Occipital lobe (tissue), 2 donors: ENCODE data around the gene F2. TPM values are rescaled to one million over a fixed set of nuclear protein-coding genes. Genes with fewer than 3 reads are reported as not detected.
"Not testable (repeated sequence)": the region's sequence is repeated elsewhere in the genome, so short reads cannot be mapped to it uniquely, and the experiment has no call there.

Experiments
- DNase-seq: peaks from one replicate; lab custom pipeline; 2025; lab: John Stamatoyannopoulos, UW
- total RNA-seq: library from RNA; depleted of rRNA; stranded (reverse); fragments of >200 nt; gene quantifications from one replicate; pipeline ENCODE4 v1.2.3, GENCODE V29; 2014

Gene F2
- total RNA-seq, 1 donor from 2014 or later, result 0.16 TPM

DNA sequence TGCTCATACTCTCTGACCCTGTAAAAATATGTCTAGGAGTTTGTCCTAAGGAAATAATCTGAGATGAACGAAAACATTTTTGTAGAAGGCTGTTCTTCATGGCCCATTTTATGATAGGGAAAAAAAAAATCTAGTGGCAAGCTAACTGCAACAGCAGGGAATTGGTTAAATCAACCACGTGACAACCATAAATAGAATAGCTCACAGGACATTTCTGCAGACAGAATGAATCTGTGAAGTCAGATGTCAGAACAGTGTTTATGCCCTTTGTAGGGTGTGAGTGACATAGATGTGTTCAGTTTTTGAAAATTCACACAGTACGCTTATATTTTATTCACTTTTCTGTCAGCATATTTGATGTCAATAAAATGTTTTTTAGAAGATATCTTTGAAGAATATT is 34.6 kb upstream of the F2 start:
- no peak for DNase-seq

DNA sequence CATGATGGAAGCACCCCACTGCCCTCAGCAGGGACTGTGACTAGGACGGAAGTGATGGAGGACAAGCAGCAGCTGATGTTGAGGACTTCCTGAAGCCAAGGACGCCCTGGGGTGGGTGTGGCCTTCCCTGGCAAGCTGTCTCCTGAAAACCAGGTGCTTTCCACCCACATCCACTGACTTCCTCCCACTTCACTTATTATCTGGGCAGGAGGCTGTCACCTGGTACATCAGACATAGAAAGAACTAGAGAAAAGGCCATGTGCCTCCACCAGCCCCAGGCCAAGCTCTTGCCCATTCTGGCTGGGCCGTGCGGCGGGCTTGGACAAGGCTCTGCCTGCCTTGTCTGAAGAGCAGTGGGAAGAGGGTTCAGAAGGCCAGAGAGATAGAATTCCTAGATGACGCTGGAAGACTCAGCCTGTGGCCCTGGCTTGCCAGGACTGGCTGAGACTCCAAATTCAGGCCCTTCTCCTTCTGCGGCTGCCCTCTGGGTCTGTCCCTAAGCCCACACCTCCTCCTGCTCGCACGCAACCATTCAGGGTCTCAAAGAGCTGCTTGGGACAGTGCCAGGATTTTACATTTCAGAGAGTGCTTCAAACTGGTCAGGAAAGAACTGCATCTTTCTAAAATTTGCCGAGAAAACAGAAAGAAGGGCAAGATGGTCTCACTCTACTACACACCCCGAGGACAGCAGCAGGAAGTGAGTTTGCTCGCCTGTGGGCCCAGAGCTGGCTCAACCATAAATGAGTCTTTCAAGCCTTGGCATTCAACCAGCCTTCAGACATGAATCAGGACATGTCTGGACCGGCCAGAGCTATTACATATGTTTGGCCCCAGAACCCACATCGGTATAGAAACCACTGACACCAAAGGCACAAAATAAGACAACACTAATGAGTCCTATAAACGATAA is 31.9 kb upstream of the F2 start:
- no peak for DNase-seq

DNA sequence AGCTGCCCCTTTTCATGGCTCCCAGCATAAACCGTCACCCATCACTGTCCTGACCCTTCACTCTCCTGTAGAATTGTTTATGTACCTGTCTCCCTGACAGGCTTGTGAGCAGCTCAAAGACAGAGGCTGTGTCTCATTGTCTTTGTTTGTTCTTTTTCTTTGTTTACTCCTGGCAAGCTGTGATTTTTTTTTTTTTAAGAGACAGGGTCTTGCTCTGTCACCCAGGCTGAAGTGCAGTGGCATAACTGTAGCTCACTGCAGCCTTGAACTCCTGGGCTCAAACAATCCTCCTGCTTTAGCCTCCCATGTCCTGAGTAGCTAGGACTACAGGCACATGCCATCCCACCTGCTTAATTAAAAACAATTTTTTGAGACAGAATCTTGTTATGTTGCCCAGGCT is 28.3 kb upstream of the F2 start:
- DNase-seq, result no peak

DNA sequence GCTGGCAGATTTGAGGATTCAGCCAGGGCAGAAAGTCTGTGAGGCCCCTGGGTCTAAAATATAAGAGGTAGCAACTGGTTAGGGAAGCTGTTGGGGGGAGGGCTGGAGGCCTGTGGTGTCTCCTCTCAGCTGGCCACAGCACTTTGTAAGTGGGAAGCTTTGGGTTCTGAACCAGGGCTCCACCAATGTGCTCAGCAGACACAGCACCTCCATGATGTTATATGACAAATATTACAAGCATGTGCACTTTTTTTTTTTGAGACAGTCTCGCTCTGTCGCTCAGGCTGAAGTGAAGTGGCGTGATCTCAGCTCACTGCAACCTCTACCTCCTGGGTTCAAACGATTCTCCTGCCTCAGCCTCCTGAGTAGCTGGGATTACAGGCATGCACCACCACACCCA is 26.6 kb upstream of the F2 start:
- DNase-seq, result no peak

DNA sequence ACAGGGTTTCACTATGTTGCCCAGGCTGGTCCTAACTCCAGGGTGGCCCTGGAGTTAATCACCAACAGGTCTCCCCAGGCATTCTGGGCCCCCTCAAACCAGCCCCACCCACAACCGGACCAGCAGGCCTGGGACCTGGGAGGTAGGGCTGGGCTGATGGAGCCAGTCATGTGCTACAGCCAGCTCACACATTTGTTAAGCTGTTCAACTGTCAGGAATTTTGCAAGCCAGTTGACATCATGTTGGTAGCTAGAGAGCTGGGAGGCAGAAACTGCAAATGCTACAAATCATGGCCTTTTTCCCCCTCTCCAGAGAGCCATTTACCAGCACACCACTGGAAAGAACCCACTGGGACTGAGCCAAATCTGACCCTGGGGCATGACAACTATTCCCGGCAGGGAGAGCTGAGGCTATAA is 25.4 kb upstream of the F2 start:
- no peak for DNase-seq

DNA sequence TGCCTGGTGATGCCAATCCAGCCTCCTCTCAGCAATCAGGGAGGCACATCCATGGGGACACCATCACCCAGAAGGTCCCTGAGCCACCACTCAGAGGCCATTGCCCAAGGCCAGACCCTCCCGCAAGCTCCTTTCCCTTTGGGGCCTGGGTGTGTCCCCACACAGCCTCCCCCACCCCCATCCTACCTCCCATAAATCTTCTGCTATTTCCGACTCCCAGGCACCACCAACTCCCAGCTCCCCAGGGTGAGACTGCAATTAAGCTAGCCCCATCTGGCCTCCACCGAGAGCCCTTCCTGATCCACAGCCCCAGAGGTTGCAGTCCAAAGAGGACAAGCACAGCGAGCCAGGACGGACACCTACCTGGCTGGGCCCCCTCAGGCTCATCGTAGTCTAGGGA is 24.9 kb upstream of the F2 start:
- DNase-seq, result no peak

DNA sequence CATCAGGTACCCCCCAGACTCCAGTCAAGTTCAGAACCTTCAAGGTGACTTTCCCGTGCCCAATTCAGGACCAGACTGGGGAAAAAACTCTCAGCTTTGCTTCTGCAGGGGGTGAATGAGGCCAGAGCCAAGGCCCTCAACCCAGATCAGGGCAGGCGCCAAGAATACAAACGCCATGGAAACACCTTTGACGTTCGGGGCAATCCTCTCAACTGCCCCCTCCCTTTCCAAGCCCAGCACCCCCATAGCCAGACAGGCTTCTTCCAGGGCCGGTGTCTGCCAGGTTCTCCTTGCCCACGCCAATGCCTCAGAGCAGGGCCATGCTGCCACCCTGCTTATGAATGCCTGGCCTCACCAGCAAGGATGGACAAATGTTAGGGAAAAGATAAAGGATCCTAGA is 24.4 kb upstream of the F2 start:
- no peak for DNase-seq

DNA sequence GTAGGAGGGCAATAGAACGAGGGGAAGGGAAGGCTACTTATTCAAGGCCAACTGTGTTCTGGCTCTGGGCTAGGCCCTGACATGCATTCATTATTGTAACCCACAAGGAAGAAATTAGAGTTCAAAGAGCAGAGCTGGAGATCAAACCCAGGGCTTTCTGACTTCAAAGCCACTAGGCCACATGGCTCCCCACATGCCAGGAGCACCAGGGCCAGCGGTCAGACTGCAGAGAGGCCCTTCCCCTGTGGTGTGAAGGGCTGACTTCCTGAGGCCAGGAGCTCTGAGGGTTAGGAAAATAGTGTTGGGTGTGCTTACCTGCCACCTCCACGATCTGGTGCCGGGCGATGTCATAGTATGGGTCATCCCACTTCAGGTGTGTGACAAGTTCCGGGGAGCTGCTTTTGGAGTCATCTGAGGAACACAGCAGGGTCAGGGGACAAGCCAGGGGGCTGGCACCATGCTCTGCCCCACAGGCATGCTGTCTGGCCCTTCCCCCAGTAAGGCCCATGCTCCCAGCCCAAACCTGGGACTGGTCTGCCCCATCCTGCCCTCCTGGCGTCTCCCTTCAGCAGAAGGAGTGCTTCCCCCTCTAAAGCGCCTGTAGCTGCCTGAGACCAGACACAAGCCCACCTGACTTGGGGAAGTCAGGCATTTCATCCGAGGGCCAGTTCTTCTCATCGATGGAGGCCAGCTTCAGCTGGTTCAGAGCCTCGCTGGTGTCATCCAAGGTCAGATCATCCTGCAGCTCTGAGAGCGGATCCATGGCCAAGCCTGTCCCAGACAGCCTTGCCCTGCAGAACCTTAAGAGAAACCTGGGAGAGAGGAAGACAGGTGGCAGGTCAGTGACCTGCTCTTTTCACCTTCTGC is 23.4 kb upstream of the F2 start:
- DNase-seq, result no peak

DNA sequence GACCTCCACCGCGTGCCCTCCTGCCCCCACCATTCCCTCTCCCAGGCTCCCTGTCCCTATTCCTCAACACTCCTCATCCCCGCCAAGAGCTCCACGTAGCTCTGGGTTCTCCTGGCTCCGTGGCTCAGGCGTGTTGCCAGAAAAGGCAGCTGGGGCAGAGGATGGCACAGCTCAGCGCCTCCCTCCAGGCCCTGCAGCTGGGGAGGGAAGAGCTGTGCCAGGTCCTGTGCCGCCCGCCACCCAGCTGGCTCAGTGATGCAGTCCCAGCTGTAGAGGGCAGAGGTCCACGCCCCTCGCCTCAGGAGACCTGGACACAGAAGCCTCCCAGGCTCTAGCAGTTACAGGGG is 22.8 kb upstream of the F2 start:
- peak; percentile 86 for DNase-seq

DNA sequence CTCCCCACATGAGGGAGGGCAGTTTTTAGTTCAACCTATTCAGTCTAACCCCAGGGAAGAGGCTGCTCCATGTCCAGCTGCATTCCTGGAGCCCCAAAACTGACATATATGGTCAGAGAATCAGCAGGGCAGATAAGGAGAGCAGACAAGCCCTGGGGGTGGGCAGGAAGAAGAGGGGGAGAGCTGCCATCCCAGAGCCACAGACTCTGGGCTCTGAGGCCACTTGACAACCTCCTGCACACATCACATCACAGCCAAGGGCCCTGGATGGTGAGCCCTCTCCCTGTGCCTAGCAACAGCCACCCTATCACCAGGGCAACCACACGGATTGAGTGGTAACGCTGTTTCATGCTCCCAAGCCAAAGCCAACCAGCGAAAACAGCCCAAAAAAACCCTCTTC is 21.7 kb upstream of the F2 start:
- DNase-seq, result peak; percentile 34

DNA sequence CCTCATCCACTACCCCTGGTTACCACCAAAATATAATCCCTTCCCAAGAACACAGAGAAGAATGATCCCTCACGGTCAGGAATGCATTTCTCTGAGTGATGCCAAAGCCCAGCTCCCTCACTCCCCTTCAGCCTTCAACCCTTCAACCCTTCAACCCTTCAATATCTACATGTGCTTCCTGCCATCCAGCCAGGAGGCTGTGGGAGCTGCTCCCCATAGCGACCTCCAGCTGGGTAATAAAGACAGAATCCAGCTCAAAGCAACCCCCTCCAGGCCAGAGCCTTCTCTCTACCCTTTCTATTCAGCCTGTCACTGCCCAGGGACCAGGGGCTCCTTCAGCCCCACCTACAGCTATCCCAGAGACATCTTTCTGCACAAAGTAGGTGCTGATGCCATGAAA is 21.3 kb upstream of the F2 start:
- DNase-seq, result no peak

DNA sequence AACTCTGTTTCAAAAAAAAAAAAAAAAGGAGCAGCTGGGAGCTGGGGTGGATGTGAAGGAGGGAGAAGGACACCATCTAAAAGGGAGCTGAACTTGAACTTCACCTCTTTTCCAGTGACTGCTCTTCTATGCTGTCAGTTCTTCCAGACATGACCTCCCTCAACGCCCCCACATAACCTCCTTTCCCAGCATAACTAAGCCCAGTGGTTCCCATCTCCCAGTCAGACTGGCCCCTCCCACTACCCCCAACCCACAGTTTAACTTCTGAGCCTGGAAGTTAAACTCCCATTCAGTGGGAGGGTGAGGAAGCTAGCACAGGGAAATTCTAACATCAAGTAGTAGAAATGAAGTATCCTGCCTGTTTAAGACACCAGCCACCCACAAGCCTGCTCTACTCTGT is 20.4 kb upstream of the F2 start:
- DNase-seq, result no peak

DNA sequence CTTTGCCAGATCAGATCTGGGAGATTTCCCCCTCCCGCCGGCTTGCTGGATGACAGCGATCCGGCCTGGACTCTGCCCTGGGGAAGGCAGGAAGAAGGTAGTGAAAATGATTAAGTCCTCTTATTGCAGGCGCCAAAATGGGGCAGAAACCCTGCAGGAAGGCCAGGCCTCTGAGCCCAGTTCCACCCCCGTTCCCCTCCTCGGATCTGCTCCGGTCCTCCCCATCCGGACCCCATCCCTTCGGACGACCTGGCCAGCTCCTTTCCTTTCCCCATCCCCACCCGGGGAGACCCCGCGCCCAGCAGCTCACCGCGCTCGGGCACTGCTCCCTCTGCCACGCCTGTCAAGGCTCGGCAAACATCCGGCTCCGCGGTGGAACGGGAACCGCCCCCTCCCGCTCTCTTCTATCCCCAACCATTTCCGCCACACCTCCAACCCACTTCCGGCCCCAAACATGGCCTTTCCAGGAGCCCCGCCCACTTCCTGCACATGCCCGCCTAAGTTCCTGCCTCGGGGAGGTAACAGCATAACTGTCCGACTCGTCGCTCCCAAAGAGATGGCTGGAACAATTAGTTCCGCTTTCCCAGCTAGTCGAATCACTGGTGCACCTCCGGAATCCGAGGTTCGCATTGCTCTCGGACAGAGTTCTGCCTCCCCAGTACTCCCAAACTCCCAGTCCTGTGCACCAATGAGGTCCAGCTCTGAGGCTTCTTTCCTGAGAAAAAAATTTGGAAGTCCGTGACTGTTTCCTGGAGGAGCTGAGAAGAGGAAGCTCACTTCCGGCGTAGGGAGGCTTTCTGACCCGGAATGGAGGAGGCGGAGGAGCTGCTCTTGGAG is 18.6 kb upstream of the F2 start, which contains the start of the genes ARHGAP1 and ZNF408:
TSS of gene ARHGAP1 (minus strand) at position 379 of the 837 bp plus-strand sequence. CDS start 4,512 bp downstream, outside the sequence.
TSS of gene ZNF408 (plus strand) at position 791 of the 837 bp plus-strand sequence. CDS start at position 808, 17 bp downstream.
- DNase-seq, result peak; percentile 98

DNA sequence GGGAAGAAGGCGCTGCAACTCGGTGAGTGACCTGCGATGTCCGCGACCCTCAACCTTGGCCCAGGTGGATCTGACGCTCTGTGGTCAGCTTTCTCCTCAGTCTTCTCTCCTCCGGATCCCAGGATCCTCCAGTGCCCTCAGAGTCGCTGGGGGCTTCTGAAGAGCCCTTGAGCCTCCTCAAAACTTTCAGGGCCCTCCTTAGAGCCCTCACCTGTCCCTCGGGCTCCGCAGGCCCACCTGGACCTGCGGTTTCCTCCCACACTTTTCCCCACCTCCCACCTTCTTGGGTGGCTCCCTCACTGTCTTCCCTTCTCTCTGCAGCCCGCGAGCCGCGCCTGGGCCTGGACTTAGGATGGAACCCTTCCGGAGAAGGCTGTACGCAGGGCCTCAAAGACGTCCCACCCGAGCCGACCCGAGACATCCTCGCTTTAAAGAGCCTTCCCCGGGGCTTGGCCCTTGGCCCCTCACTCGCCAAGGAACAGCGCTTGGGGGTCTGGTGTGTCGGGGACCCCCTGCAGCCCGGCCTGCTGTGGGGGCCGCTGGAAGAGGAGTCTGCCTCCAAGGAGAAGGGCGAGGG is 17.8 kb upstream of the F2 start:
- no peak for DNase-seq

DNA sequence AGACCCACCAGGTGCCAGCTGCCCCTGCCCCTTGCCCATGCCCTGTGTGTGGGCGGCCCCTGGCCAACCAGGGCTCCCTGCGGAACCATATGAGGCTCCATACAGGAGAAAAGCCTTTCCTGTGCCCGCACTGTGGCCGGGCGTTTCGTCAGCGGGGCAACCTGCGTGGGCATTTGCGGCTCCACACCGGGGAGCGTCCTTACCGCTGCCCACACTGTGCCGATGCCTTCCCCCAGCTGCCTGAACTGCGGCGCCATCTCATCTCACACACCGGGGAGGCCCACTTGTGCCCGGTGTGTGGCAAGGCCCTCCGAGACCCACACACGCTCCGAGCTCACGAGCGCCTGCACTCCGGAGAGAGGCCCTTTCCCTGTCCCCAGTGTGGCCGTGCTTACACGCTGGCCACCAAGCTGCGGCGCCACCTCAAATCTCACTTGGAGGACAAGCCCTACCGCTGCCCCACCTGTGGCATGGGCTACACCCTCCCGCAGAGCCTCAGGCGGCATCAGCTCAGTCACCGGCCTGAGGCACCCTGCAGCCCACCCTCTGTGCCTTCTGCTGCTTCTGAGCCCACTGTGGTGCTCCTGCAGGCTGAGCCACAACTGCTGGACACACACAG is 13.8 kb upstream of the F2 start:
- no peak for DNase-seq

DNA sequence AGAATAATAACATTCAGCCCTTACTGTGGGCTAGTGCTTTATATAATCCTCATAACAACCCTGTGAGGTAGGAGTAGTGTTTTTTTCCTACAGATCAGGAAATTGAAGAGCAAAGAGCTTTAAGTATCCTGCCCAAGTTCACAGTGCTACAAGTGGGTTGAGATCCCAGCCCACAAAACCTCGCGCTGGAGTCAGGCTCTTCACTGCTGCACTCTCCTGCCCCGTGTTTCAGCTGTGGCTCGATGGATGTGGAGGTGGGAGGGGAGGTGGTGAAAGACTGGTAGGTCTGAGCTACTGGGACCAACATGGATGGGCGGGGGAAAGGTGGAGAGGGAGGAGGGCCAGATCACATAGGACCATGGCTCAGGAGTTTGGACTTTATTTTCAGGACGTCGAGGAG is 12.1 kb upstream of the F2 start:
- no peak for DNase-seq

DNA sequence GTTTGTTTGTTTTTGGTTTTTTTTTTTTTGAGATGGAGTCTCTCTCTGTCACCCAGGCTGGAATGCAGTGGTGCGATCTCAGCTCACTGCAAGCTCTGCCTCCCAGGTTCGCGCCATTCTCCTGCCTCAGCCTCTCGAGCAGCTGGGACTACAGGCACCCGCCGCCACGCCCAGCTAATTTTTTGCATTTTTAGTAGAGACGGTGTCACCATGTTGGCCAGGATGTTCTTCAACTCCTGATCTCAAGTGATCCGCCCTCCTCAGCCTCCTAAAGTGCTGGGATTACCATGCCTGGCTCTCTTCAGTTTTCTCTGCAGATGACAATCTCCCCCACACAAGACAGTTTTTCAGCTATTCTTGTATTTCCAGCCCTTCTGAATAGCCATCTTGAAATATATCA is 9.7 kb upstream of the F2 start:
- not testable (repeated sequence) for DNase-seq

DNA sequence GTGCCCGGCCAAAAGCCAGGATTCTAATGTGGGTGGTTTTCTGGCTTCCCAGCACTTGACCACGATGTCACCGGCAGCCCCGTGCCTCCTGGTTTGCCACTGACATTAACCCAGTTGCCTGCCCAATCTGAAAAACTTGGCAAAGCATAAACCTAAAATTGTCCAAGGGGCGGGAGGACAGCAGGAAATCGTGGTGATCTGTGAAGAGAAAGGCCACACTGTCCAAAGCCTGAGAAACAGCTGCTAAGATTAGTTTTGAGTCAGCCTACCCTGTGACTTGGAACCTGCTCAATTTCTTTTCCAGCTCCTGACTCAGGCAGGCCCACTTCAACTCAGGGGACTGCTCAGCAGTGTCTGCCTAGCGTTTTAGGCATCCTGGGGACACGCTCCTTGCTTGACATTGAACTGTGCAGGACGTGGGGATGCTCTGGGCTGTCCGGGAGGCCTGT is 8.2 kb upstream of the F2 start:
- peak; percentile 64 for DNase-seq

DNA sequence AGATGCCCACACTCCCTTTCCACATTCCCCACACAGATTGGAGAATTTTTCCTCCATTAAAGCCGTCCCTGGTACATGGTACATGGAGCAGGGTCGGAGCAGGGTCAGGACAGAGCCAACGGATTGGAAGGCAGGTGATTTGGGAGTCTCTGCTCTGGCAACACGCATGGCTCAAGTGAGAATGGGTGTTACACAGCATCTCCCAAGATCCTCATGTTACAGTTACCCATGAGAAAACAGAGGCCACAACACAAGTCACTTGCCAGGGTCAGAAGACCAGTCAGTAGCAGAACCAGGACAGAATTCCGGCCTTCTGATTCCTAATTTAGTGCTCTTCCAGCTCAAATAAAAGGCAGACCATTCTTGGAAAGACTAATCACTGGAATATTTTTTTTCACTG is 7.7 kb upstream of the F2 start:
- DNase-seq, result no peak

DNA sequence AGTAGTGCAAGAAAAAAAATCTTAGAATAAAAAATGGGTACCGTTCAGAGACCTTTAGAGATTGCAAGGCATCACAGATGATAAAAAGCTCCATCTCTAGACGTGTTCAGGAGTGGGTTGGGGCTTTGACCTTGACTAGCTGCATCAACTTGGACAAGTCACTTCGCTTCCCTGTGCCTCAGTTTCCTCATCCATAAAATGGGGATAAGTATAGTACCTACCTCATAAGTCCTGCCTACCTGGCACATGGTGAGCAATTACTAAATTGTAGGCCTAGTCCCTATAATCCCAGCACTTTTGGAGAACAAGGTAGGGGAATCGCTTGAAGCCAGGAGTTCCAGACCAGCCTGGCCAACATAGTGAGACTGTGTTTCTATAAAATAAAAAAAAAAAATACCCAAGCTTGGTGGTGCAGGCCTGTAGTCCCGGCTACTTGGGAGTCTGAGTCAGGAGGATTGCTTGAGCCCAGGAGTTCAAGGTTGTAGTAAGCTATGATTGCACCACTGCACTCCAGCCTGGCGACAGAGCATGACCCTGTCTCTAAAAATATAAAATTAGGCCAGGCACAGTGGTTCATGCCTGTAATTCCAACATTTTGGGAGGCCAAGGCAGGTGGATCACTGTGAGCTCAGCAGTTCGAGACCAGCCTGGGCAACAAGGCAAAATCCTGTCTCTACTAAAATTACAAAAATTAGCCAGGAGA is 6.0 kb upstream of the F2 start:
- DNase-seq, result no peak
